Measurements from ENCODE around the gene ODR4. TPM values are rescaled to one million over a fixed set of nuclear protein-coding genes. Genes with fewer than 3 reads are reported as not detected.
"Not testable (repeated sequence)": the region's sequence is repeated elsewhere in the genome, so short reads cannot be mapped to it uniquely, and the experiment has no call there.

Gene ODR4
- polyA plus RNA-seq (ENCODE audit: insufficient read length in 4 of 4): 10 to 100 TPM; 24.4 to 40.5 (median 31.2) TPM

DNA sequence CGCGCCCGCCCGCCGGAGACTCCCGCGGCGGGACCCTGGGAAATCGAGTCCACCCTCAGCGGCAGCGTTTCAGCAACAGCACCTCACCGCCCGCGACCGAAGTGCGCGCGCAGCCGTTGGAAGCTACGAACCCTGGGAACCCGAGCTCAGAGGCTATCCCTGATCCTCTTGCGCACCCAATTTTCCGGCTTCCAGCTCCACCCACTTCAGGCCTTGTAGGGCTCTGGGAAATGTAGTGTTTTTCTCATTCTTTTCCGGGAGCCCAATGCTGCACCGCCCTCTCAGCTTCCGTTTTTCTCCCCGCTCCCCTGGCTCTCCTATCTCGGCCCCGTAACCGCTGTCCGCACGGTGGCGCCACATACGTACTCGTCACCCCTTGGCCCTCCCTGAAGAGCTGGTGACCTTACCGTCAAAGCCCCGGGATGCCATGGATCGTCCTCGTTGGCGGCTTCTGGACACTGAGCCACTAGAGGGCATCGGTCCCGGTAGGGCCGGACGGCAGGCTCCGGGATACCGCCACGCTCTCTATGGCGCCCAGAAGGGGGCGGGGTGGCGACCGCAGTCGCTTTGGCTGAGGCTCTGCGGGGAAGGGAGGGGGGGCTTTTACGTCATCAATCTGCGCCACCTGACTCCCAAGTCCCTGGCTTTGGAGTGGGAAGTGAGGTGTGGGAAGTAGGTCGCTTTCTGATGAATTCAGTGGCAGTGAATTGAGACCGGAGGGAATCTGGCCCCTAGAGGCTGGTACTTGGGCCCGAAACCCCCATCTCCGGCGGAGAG is at the start of gene ODR4, which contains the start of gene TPR:
TSS of gene ODR4 (plus strand) at position 687 of the 777 bp plus-strand sequence. CDS start 3,948 bp downstream, outside the sequence.
TSS of gene TPR (minus strand) at position 102 of the 777 bp plus-strand sequence. CDS start 225 bp downstream, outside the sequence.
- peak; percentile 99 to 100 (median 99) for DNase-seq (ENCODE audit: low read depth in 4 of 4, low spot score in 2 of 4)

GRCh38 chr1:186326009-186326408 is 49.6 kb upstream of the ODR4 start:
- no peak for DNase-seq (ENCODE audit: low read depth in 4 of 4, low spot score in 2 of 4)

DNA sequence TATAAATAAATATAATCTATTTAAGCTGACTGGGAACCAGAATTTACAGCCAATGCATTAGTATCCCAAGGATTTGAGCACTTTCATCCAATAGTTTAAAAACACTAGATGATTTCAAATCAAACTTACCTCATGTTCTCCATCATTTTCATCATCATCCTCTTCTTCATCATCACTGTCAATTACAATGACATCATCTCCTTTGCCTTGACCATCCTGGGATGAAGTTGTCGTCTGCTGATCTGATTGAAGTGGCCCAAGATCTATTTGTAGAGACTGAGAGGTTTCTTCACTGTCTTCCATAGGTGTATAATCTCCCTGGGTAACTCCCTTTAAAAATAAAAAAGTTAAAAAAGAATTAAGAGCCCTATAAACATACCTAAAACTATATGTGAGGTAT is 48.3 kb upstream of the ODR4 start:
- DNase-seq (ENCODE audit: low read depth in 4 of 4, low spot score in 2 of 4): no peak

DNA sequence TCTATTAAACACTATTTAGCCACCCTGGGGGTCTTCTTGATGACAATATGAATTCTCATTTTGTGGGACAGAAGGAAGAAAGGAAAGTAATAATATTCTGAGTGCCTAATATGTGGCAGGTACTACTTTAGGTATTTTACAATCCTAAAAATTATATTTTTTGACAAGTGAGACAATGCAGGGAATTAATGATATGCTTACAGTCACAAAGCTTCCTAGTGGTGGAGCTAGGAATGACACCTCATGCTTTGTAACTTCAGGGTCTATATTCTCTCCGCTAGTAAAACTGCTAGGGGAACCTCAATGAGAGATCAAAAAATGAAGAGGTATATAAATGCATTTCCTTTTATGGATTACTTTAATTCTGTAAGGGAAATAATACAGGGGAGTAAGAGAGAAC is 44.9 kb upstream of the ODR4 start:
- no peak for DNase-seq (ENCODE audit: low read depth in 4 of 4, low spot score in 2 of 4)

- no peak for DNase-seq (ENCODE audit: low read depth in 4 of 4, low spot score in 2 of 4)
These were observed 38.1 kb upstream of the ODR4 start for GRCh38 chr1:186337554-186337953.

DNA sequence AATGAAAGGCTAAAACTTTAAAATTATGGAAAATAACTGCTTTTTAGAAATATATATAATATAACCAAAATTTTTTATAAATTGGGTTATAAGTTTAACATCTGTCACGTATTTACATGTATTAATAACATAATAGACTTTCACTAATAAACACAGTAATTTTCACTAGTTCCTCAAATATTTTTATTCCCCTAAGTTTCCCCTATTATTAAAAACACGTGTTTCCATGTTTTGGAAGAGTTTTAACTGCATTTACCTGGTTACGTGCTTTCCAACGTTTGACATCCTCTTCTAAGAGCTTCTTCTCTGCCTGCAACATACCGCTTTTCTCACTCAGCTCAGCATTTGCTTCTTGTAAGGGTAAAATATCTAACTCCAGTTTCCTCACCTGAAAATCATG is 34.9 kb upstream of the ODR4 start:
- no peak for DNase-seq (ENCODE audit: low read depth in 4 of 4, low spot score in 2 of 4)

DNA sequence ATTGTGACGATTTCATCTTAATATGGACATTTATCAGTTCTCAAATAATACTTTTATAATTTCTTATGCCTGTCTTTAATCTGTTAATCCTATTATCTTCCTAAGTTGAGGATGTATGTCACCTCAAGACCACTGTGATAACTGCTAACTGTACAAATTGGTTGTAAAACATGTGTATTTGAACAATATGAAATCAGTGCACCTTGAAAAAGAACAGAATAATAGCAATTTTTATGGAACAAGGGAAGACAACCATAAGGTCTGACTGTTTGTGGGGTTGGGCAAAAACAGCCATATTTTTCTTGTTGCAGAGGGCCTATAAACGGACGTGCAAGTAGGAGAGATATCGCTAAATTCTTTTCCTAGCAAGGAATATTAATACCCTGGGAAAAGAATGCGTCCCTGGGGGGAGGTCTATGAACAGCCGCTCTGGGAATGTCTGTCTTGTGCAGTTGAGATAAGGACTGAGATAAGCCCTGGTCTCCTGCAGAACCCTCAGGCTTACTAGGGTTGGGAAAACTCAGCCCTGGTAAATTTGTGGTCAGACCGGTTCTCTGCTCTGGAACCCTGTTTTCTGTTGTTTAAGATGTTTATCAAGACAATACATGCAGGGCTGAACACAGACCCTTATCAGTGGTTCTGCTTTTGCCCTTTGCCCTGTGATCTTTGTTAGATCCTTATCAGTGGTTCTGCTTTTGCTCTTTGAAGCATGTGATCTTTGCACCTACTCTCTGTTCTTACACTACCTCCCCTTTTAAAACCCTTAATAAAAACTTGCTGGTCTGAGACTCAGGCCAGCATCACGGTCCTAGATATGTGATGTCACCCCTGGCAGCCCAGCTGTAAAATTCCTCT is 27.6 kb upstream of the ODR4 start:
- DNase-seq (ENCODE audit: low read depth in 4 of 4, low spot score in 2 of 4): not testable (repeated sequence)

DNA sequence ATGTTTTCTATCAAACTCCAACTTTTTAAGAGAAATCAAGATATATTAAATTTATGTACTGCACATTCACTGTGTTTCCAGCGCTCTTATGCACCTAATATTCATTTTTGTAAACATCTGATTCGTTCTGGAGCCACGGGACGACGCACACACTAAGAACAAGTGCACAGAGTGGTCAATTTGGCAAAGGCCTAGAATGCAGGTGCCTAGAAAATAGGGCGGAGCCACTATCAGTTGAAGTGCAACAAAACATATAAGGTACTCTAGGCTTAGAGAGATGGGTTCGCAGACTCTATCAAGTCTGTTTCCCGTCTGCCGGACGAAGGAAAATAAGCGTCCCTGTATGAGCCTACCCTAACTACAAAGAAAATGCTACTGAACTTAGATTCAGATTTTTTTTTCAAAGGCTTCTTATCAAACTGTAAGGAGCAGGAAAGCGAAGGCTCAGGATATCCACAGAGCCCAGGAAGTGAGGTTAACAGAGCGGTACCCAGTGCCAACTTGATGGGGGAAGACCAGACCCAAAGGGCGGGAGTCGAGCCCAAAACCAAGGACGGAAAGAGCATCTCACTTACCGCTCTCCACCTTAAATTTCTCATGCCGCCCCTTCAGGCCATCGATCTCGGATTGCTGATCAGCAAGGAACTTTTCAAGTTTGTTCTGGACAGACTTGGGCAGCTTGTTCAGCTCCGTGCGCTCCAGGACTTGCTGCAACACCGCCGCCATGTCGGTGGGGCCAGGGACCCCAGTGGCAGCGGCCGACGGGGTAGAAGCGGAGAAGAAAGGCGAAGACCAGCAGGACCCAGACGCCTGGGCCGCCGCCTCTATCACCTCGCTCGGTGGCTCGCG is 1.1 kb upstream of the ODR4 start:
- DNase-seq (ENCODE audit: low read depth in 4 of 4, low spot score in 2 of 4): peak in 2 of 4 donors; percentile 28 to 58

DNA sequence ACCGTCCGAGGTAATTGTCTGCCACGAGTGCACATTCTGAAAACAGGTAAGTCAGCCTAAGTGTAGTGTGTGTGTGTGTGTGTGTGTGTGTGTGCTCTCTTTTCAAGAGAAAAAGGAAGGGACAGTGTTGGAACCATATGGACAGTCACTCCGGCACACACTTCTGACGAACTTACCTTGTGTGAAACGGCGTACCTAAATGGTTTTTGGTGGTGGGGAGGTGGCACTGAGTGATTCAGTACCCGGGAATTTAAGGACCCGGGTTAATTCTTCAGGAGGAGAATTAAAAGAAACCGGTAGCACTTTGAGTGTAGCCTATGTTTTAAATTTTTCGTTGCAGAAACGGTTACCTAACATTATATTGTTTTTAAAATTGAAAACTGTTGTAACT is 286 bp downstream of the ODR4 start:
- peak in 1 of 4 donors; percentile 0 for DNase-seq (ENCODE audit: low read depth in 4 of 4, low spot score in 2 of 4)

- no peak for DNase-seq (ENCODE audit: low read depth in 4 of 4, low spot score in 2 of 4)
These were observed 11.2 kb downstream of the ODR4 start for GRCh38 chr1:186386725-186387383.

DNA sequence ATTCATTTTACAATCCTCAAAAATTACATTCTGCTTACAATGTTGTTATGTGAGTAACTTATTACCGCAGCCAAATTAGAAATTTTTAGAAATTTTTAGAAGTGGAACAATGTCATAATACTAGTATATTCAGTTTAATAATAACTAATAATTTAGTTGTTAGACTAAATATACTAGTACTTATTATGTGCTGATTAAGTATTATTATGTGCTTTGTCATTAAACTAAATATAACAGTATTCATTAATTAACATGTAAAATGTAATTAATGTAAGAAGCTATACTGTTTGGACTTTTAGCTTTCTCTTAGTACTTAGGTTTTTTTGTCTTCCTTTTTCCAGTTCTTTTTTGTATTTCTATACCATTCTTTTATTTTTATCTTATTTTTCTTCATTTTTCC is 15.3 kb downstream of the ODR4 start:
- DNase-seq (ENCODE audit: low read depth in 4 of 4, low spot score in 2 of 4): no peak

GRCh38 chr1:186391841-186392240 is 16.2 kb downstream of the ODR4 start:
- DNase-seq (ENCODE audit: low read depth in 4 of 4, low spot score in 2 of 4): no peak

DNA sequence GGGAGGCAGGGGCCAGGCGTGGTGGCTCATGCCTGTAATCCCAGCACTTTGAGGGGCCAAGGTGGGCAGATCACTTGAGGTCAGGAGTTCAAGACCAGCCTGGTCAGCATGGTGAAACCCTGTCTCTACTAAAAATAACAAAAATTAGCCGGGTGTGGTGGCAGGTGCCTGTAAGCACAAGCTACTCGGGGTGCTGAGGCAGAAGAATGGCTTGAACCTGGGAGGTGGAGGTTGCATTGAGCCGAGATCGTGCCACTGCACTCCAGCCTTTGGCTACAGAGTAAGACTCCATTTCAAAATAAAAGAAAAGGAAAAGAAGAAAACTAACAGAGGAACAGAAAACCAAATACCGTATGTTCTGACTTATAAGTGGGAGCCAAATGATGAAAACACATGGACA is 17.1 kb downstream of the ODR4 start:
- DNase-seq (ENCODE audit: low read depth in 4 of 4, low spot score in 2 of 4): not testable (repeated sequence)

DNA sequence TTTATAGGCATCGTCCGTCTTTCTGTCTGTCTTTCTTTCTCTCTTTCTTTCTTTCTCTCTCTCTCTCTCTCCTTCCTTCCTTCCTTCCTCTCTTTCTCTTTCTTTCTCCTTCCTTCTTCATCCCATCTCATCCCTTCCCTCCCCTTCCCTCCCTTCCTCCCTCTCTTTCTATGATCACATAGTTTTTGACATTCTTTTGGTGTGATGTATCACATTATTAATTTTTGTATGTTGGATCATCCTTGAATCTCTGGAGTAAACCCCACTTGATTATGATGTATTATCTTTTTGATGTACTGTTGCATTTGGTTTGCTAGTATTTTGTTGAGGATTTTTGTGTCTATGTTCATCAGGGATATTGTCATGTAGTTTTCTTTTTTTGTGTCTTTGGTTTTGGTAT is 25.8 kb downstream of the ODR4 start:
- DNase-seq (ENCODE audit: low read depth in 4 of 4, low spot score in 2 of 4): not testable (repeated sequence)

DNA sequence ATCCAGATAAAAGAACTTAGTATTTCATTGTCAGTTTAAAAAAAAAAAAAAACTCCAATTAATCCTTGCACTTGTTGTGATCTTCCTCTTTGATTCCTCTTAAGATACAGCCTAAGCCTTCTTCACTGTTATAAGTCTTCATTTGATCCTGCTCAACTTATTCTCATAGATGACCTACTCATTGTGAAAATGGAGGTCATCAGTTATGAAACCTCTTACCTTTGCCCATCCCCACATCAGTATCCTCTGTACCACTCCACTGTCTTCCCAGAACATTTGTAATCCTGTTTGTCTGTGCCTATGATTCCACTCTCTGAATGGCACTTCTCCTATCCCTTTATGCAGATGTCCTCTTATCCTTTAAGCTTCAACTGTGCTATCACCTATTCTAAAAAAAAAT is 28.0 kb downstream of the ODR4 start:
- no peak for DNase-seq (ENCODE audit: low read depth in 4 of 4, low spot score in 2 of 4)

DNA sequence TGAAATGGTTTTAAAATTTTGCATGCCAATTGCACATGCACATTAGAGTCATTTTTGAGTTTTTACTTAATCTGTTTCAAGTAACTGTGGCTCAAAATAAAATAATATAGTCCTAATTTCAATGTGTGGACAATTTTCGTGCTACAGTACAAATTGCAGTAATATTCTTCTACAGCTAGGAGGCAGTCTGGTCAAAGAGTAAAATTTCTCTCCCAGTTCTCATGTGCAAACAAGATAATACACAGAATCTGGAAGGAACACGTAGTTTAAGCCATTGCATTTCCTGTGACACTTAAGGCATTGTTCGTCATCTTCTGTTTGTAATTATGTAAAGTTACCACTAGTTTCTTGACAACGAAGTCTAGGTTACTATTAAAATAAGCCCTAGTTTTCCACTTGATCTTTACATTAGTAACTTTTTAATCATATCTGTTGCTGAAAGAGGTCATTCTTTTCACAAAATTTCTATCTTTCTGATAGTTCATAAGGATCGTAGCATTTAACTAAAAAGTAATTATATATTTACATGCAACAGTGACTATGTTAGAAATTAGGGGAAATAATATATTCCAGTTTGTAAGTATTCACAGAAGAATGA is 28.9 kb downstream of the ODR4 start:
- peak in 1 of 4 donors; percentile 6 for DNase-seq (ENCODE audit: low read depth in 4 of 4, low spot score in 2 of 4)

DNA sequence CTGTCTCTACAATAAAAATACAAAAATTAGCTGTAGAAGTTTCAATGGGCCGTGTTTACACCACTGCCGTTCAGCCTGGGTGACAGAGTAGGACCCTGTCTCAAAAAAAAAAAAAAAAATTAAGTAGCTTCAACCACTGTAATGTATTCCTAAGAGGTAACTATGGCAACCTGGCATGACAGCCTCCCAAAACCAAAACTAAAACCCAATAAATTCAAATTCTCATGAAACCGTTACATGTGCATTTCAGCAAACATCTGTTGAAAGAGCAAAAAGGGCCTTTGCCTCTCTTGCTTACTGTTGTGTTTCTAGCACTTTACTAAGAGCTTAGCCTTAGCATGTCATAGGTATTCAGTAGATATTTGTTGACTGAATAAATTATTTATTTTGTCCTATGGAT is 33.5 kb downstream of the ODR4 start:
- DNase-seq (ENCODE audit: low read depth in 4 of 4, low spot score in 2 of 4): no peak

- no peak for DNase-seq (ENCODE audit: low read depth in 4 of 4, low spot score in 2 of 4)
These were observed 37.7 kb downstream of the ODR4 start for GRCh38 chr1:186413319-186413718.

GRCh38 chr1:186418503-186418902 is 42.9 kb downstream of the ODR4 start:
- DNase-seq (ENCODE audit: low read depth in 4 of 4, low spot score in 2 of 4): no peak

DNA sequence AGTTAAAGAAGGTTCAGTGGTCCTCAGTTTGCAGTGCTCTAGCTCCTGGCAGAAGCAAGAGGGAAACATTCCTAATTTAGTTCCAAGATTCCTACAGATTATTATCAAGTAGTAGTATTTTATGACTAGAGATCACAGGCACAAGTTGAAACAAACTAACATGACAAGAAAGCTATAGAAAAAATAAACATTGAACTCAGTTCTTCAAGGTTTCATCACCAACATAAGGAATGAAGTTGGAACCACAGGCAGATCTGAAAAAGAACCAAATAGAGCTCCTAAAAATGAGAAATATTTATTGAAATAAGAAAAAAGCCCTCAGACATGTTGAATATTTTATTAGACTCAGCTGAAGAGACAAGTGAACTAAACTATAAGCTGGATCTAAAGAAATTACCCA is 44.7 kb downstream of the ODR4 start:
- DNase-seq (ENCODE audit: low read depth in 4 of 4, low spot score in 2 of 4): no peak

Measured in left renal cortex interstitium (tissue), 4 donors.